C4-2B (cell line): Measurements from ENCODE around the gene LENG1.

Experiments used
- ZFX ChIP-seq: fragments of 450-650 bp; IDR thresholded peaks from 2 replicates; pipeline ENCODE4 v1.6.1; 2017
- TF ChIP-seq, protein P1 (sequence below): fragments of 450-650 bp; conservative IDR thresholded peaks from 2 replicates; pipeline ENCODE4 v1.5.1; 2017; ENCODE audit warnings: mild to moderate bottlenecking

DNA sequence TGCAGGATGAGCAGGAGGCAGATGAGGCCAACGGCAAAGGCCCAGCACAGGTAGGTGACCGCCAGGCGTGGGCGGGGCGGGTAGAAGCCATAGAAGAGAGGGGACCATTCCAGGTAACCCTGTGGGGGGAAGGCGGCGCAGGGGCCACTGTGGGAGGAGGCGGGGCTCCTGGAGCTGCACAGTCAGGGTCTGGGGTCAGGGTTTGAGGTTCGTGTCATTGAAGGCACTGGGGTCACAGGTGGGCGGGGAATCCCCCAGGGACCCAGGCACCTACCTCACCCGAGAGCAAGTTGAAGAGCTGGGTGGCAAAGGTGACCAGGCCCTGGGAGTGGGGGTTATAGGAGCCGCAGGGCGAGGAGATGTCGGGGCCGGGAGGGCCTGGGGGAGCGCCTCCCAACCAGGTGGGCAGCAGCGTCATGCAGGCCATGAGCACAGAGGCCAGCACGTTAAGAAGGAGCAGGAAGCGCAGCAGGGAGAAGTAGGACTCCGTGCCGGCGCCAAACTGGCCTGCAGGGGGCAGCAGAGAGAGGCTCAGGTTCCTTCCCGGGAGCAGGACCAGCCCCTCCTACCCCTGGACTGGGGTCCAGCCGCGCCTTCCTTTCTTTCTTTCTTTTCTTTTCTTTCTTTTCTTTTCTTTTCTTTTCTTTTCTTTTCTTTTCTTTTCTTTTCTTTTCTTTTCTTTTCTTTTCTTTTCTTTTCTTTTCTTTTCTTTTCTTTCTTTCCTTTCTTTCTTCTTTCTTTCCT is 8.8 kb upstream of the LENG1 start:
- TF ChIP-seq, protein P1, sequence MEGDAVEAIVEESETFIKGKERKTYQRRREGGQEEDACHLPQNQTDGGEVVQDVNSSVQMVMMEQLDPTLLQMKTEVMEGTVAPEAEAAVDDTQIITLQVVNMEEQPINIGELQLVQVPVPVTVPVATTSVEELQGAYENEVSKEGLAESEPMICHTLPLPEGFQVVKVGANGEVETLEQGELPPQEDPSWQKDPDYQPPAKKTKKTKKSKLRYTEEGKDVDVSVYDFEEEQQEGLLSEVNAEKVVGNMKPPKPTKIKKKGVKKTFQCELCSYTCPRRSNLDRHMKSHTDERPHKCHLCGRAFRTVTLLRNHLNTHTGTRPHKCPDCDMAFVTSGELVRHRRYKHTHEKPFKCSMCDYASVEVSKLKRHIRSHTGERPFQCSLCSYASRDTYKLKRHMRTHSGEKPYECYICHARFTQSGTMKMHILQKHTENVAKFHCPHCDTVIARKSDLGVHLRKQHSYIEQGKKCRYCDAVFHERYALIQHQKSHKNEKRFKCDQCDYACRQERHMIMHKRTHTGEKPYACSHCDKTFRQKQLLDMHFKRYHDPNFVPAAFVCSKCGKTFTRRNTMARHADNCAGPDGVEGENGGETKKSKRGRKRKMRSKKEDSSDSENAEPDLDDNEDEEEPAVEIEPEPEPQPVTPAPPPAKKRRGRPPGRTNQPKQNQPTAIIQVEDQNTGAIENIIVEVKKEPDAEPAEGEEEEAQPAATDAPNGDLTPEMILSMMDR, result peak; percentile 91
- TF ChIP-seq ZFX, result no peak
